GM19397 (cell line): Measurements from ENCODE around the gene AGPAT3.
"Not testable (repeated sequence)": the region's sequence is repeated elsewhere in the genome, so short reads cannot be mapped to it uniquely, and the experiment has no call there.

Source experiments
- ATAC-seq: cut with Tn5 transposase; IDR thresholded peaks from one replicate; pipeline ENCODE4 v1.9.1; 2021; ENCODE audit warnings: mild to moderate bottlenecking, moderate library complexity; ENCODE audit not compliant: unreplicated experiment

AGPAT3 gene

GRCh38 chr21:43834146-43834905 is 30.7 kb upstream of the AGPAT3 start:
- no peak for ATAC-seq

- ATAC-seq = no peak
These were observed 30.0 kb upstream of the AGPAT3 start for GRCh38 chr21:43835050-43835449.

GRCh38 chr21:43835861-43836260 is 29.2 kb upstream of the AGPAT3 start:
- no peak for ATAC-seq

- no peak for ATAC-seq
These were observed 28.4 kb upstream of the AGPAT3 start for GRCh38 chr21:43836616-43837015.

- no peak for ATAC-seq
These were observed 24.8 kb upstream of the AGPAT3 start for GRCh38 chr21:43840259-43840658.

- ATAC-seq = no peak
These were observed 22.3 kb upstream of the AGPAT3 start for GRCh38 chr21:43842742-43843141.

GRCh38 chr21:43844906-43845305 is 20.1 kb upstream of the AGPAT3 start:
- not testable (repeated sequence) for ATAC-seq

GRCh38 chr21:43845386-43845785 is 19.6 kb upstream of the AGPAT3 start:
- no peak for ATAC-seq

- ATAC-seq = no peak
These were observed 18.6 kb upstream of the AGPAT3 start for GRCh38 chr21:43846430-43846829.

GRCh38 chr21:43847301-43847700 is 17.7 kb upstream of the AGPAT3 start:
- no peak for ATAC-seq

- no peak for ATAC-seq
These were observed 16.3 kb upstream of the AGPAT3 start for GRCh38 chr21:43848771-43849170.

- ATAC-seq = no peak
These were observed 15.3 kb upstream of the AGPAT3 start for GRCh38 chr21:43849532-43850299.

GRCh38 chr21:43850728-43851295 is 14.2 kb upstream of the AGPAT3 start:
- no peak for ATAC-seq

GRCh38 chr21:43851593-43851992 is 13.4 kb upstream of the AGPAT3 start:
- ATAC-seq = no peak

GRCh38 chr21:43853851-43854772 is 10.9 kb upstream of the AGPAT3 start:
- ATAC-seq = no peak

GRCh38 chr21:43854773-43855633 is 10.0 kb upstream of the AGPAT3 start:
- ATAC-seq = no peak

GRCh38 chr21:43855955-43856354 is 9.1 kb upstream of the AGPAT3 start:
- ATAC-seq = no peak

- no peak for ATAC-seq
These were observed 6.0 kb upstream of the AGPAT3 start for GRCh38 chr21:43858806-43859648.

- no peak for ATAC-seq
These were observed 5.2 kb upstream of the AGPAT3 start for GRCh38 chr21:43859747-43860214.
